Endothelial cell (in vitro differentiated cells): ENCODE measurements around the gene ELOVL1. TPM values are rescaled to one million over a fixed set of nuclear protein-coding genes. Genes with fewer than 3 reads are reported as not detected.
"Not testable (repeated sequence)": the region's sequence is repeated elsewhere in the genome, so short reads cannot be mapped to it uniquely, and the experiment has no call there.

Source experiments
- DNase-seq: peaks from one replicate; pipeline ENCODE4 v3.0.0; 2021; ENCODE audit warnings: low spot score
- H3K27ac Mint-ChIP-seq: one replicate; pipeline ENCODE4 v1.8.0; 2021; ENCODE audit warnings: mixed read lengths, inconsistent platforms; ENCODE audit not compliant: unreplicated experiment
- H3K27me3 Mint-ChIP-seq: one replicate; pipeline ENCODE4 v1.8.0; 2021; ENCODE audit warnings: mild to moderate bottlenecking, moderate library complexity, mixed read lengths, inconsistent platforms; ENCODE audit not compliant: unreplicated experiment
- H3K36me3 Mint-ChIP-seq: one replicate; pipeline ENCODE4 v1.8.0; 2021; ENCODE audit warnings: mild to moderate bottlenecking, low read depth, mixed read lengths, inconsistent platforms; ENCODE audit not compliant: unreplicated experiment
- H3K4me1 Mint-ChIP-seq: one replicate; pipeline ENCODE4 v1.8.0; 2021; ENCODE audit warnings: mild to moderate bottlenecking, mixed read lengths, inconsistent platforms; ENCODE audit not compliant: unreplicated experiment
- H3K4me3 Mint-ChIP-seq: one replicate; pipeline ENCODE4 v1.8.0; 2021; ENCODE audit warnings: mild to moderate bottlenecking, mixed read lengths, inconsistent platforms; ENCODE audit not compliant: unreplicated experiment
- H3K9me3 Mint-ChIP-seq: one replicate; pipeline ENCODE4 v1.8.0; 2021; ENCODE audit warnings: mixed read lengths, inconsistent platforms; ENCODE audit not compliant: unreplicated experiment
- total RNA-seq: library from RNA; stranded (reverse); fragmentation: NEBNext Ultra II Directional; extraction: Animal tissue kit (Norgen Biotek cat#: 25700); gene quantifications from one replicate; pipeline ENCODE4 v1.2.1, GENCODE V29; 2021; ENCODE audit not compliant: unreplicated experiment
- TF ChIP-seq, protein P1 (sequence below): fragments of 200-600 bp; sonication (generic); IDR thresholded peaks from one replicate; pipeline ENCODE4 v1.5.0; 2021; ENCODE audit warnings: antibody characterized with exemption; ENCODE audit not compliant: unreplicated experiment

Gene ELOVL1
- total RNA-seq, 1 donor from 2014 or later, result 88.7 TPM

GRCh38 chr1:43405876-43406234, 38.0 kb upstream of the ELOVL1 start:
- no peak overlapping the region for H3K4me3 Mint-ChIP-seq
- peaks cover 22% of the 10 kb centered on the region for H3K36me3 Mint-ChIP-seq
- TF ChIP-seq, protein P1, sequence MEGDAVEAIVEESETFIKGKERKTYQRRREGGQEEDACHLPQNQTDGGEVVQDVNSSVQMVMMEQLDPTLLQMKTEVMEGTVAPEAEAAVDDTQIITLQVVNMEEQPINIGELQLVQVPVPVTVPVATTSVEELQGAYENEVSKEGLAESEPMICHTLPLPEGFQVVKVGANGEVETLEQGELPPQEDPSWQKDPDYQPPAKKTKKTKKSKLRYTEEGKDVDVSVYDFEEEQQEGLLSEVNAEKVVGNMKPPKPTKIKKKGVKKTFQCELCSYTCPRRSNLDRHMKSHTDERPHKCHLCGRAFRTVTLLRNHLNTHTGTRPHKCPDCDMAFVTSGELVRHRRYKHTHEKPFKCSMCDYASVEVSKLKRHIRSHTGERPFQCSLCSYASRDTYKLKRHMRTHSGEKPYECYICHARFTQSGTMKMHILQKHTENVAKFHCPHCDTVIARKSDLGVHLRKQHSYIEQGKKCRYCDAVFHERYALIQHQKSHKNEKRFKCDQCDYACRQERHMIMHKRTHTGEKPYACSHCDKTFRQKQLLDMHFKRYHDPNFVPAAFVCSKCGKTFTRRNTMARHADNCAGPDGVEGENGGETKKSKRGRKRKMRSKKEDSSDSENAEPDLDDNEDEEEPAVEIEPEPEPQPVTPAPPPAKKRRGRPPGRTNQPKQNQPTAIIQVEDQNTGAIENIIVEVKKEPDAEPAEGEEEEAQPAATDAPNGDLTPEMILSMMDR, result no peak
- DNase-seq, result no peak
- no peaks in the 10 kb centered on the region for H3K9me3 Mint-ChIP-seq
- H3K27ac Mint-ChIP-seq, result no peak overlapping the region
- peaks cover 8% of the 10 kb centered on the region for H3K4me1 Mint-ChIP-seq
- H3K27me3 Mint-ChIP-seq, result peaks cover 1% of the 10 kb centered on the region

DNA sequence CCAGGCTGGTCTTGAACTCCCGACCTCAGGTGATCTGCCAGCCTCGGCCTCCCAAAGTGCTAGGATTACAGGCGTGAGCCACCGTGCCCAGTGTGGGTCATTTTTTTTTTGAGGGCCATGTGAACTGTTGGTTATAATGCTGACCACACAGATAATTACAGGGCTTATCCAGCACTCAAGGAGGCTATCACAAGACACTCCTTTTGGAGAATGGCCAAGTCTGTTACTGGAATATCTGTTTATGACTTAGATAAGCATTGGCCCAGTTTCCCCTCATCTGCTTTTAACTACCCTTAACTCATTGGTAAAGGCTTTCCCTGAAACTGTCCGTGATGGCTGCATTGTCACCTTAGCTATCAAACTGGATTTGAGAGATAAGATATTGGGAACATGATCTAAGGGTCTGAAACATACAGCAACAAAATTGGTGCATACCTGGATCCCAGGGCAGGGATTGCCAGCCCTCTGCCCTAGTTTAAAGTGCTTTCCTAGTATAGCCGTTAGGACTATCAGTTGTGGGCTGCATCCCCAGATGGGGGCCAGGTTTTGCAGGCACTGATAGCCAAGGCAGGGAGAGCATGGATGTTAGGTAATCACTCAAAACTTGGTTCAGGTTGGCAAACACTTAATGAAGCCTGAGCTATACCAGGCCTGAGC, 37.5 kb upstream of the ELOVL1 start:
- Mint-ChIP-seq H3K27ac (no peak overlapping the region), H3K27me3 (peaks cover 1% of the 10 kb centered on the region), H3K4me3 (no peak overlapping the region), H3K4me1 (peaks cover 8% of the 10 kb centered on the region), H3K36me3 (peaks cover 19% of the 10 kb centered on the region), H3K9me3 (no peaks in the 10 kb centered on the region)
- TF ChIP-seq, protein P1, result no peak
- DNase-seq, result no peak

- Mint-ChIP-seq H3K27ac (no peak overlapping the region), H3K27me3 (no peaks in the 10 kb centered on the region), H3K9me3 (no peaks in the 10 kb centered on the region), H3K36me3 (peaks cover 19% of the 10 kb centered on the region), H3K4me3 (peak overlapping the region; percentile 11), H3K4me1 (peaks cover 8% of the 10 kb centered on the region)
- DNase-seq, result no peak
- TF ChIP-seq, protein P1, result no peak
Observed at GRCh38 chr1:43404353-43404752, 36.5 kb upstream of the ELOVL1 start.

DNA sequence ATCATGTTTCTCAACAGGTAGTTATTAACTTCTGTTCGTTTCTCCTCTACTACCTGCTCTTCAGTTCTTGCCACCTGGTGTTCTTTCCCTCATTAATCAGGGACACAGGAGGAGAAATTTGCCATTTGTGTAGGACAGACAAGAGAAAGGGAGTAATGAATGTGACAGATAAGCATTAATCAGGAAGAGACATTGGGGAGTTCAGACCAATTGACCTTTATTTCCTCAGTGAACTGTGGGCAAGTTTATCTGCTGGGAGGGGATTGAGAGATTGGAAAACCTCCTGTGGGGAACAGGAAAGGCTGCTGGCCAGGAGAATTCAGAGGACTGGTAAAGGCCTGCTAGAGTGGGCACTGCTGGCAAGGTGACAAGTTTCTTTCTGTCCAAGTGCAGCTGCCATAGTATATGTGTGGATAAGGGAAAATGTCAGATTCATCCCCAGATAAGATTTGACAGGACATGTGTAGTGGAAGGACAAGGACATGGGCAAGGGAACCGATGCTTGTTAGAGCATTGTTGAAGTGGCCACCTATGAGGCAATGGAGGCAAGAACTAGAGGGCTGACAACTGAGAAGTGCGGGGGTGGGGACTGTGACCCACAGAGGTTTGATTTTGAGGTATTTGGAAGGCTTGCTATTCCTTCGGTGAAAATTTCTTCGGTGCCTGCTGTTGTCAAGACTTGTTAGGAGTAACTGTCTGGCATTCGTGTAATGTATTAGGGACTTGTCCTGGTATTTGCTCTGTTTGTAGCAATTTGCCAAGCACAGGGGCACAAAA, 34.5 kb upstream of the ELOVL1 start:
- DNase-seq, result no peak
- Mint-ChIP-seq H3K4me1 (peaks cover 8% of the 10 kb centered on the region), H3K36me3 (peaks cover 23% of the 10 kb centered on the region), H3K27me3 (no peaks in the 10 kb centered on the region), H3K4me3 (no peak overlapping the region), H3K9me3 (no peaks in the 10 kb centered on the region), H3K27ac (no peak overlapping the region)
- TF ChIP-seq, protein P1, result no peak

DNA sequence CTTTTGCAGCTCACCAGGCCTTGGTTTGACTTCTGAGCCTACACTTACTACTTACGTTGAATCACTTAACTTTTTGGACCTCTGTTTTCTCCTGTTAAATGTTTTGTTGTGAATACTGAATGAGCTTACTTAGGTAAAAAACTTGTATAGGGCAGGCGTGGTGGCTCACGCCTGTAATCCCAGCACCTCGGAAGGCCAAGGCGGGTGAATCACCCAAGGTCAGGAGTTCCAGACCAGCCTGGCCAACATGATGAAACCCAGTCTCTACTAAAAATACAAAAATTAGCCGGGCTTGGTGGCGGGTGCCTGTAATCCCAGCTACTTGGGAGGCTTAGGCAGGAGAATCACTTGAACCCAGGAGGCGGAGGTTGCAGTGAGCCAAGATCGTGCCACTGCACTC, 32.6 kb upstream of the ELOVL1 start:
- H3K4me1 Mint-ChIP-seq, H3K9me3 Mint-ChIP-seq, H3K27ac Mint-ChIP-seq, DNase-seq, H3K27me3 Mint-ChIP-seq, H3K4me3 Mint-ChIP-seq: not testable (repeated sequence)
- H3K36me3 Mint-ChIP-seq, result peaks cover 12% of the 10 kb centered on the region
